Skeletal muscle satellite cell (primary cell): Measurements from ENCODE around the gene MYOF. TPM values are rescaled to one million over a fixed set of nuclear protein-coding genes. Genes with fewer than 3 reads are reported as not detected.

Experiments
- H3K27me3 ChIP-seq: 2 replicates; pipeline ENCODE4 v1.7.0; 2013; ENCODE audit warnings: low read length; ENCODE audit not compliant: control insufficient read depth, insufficient read depth
- H3K36me3 ChIP-seq: 2 replicates; pipeline ENCODE4 v1.7.0; 2013; ENCODE audit warnings: mild to moderate bottlenecking, control low read depth, low read length; ENCODE audit not compliant: insufficient read depth
- H3K4me1 ChIP-seq: 2 replicates; pipeline ENCODE4 v1.7.0; 2013; ENCODE audit warnings: low read length; ENCODE audit not compliant: control insufficient read depth, insufficient read depth
- H3K4me2 ChIP-seq: 2 replicates; pipeline ENCODE4 v1.7.0; 2013; ENCODE audit warnings: mild to moderate bottlenecking, low read length
- H3K4me3 ChIP-seq: 2 replicates; pipeline ENCODE4 v1.7.0; 2013; ENCODE audit warnings: low read length
- H3K9ac ChIP-seq: 2 replicates; pipeline ENCODE4 v1.7.0; 2013; ENCODE audit warnings: mild to moderate bottlenecking, low read depth, low read length, moderate library complexity
- H3K9me3 ChIP-seq: replicated peaks from 2 replicates; pipeline ENCODE4 v1.7.0; 2013; ENCODE audit warnings: mild to moderate bottlenecking, control low read depth, low read length
- small RNA-seq: library from RNA; depleted of rRNA; stranded (forward); fragments of <200 nt; gene quantifications from one replicate; pipeline ENCODE3, GENCODE V24; 2012

MYOF gene

GRCh38 chr10:93259126-93259525 lies 223.0 kb downstream of the MYOF start:
- Histone ChIP-seq H3K27me3 (no peaks in the 10 kb centered on the region), H3K36me3 (no peaks in the 10 kb centered on the region), H3K9ac (no peak overlapping the region), H3K4me2 (no peak overlapping the region), H3K4me3 (no peak overlapping the region), H3K4me1 (no peaks in the 10 kb centered on the region), H3K9me3 (no peaks in the 10 kb centered on the region)

Small RNA genes within 50 kb of the gene (small RNA-seq; reads per million reads assigned to genes)
- not detected for gene RNA5SP323
